Hepatocyte (in vitro differentiated cells): ENCODE measurements around the gene RASGRP4. TPM values are rescaled to one million over a fixed set of nuclear protein-coding genes. Genes with fewer than 3 reads are reported as not detected.

ENCODE experiments used
- DNase-seq: peaks from one replicate; pipeline ENCODE4 v3.0.0-alpha.2; 2016; ENCODE audit warnings: low spot score
- H2AFZ ChIP-seq: fragments of 200-600 bp; sonication (generic); 2 replicates; pipeline ENCODE4 v1.6.0; 2016; ENCODE audit warnings: antibody characterized with exemption, mild to moderate bottlenecking
- H3K27ac ChIP-seq: fragments of 200-600 bp; sonication (generic); 2 replicates; pipeline ENCODE4 v1.5.1; 2016; ENCODE audit warnings: mild to moderate bottlenecking
- H3K27me3 ChIP-seq: fragments of 200-600 bp; sonication (generic); 2 replicates; pipeline ENCODE4 v1.6.1; 2016
- H3K36me3 ChIP-seq: fragments of 200-600 bp; sonication (generic); replicated peaks from 2 replicates; pipeline ENCODE4 v1.5.1; 2016; ENCODE audit warnings: low read depth; ENCODE audit not compliant: insufficient read depth
- H3K4me1 ChIP-seq: fragments of 200-600 bp; sonication (generic); 2 replicates; pipeline ENCODE4 v1.5.1; 2016; ENCODE audit warnings: mild to moderate bottlenecking, moderate library complexity; ENCODE audit not compliant: insufficient read depth
- H3K4me2 ChIP-seq: fragments of 200-600 bp; sonication (generic); 2 replicates; pipeline ENCODE4 v1.6.0; 2016
- H3K4me3 ChIP-seq: fragments of 200-600 bp; sonication (generic); 2 replicates; pipeline ENCODE4 v1.5.1; 2016; ENCODE audit warnings: mild to moderate bottlenecking
- H3K79me2 ChIP-seq: fragments of 200-600 bp; sonication (generic); 2 replicates; pipeline ENCODE4 v1.6.0; 2017; ENCODE audit warnings: mild to moderate bottlenecking
- H3K9me2 ChIP-seq: fragments of 200-600 bp; sonication (generic); replicated peaks from 2 replicates; pipeline ENCODE4 v1.6.0; 2017; ENCODE audit warnings: mild to moderate bottlenecking; ENCODE audit not compliant: insufficient read depth
- H3K9me3 ChIP-seq: fragments of 200-600 bp; sonication (generic); 2 replicates; pipeline ENCODE4 v1.5.1; 2016; ENCODE audit warnings: low read depth, mild to moderate bottlenecking
- H4K20me1 ChIP-seq: fragments of 200-600 bp; sonication (generic); 2 replicates; pipeline ENCODE4 v1.6.0; 2016; ENCODE audit warnings: mild to moderate bottlenecking; ENCODE audit not compliant: insufficient read depth, poor library complexity, severe bottlenecking
- EZH2 ChIP-seq: fragments of 200-600 bp; sonication (generic); IDR thresholded peaks from 2 replicates; pipeline ENCODE4 v1.6.1; 2016; ENCODE audit warnings: antibody characterized with exemption, mild to moderate bottlenecking, borderline replicate concordance
- EZH2phosphoT487 ChIP-seq: fragments of 200-600 bp; sonication (generic); IDR thresholded peaks from one replicate; pipeline ENCODE4 v1.6.1; 2018; ENCODE audit warnings: antibody characterized with exemption, mild to moderate bottlenecking, low read depth, moderate library complexity; ENCODE audit not compliant: unreplicated experiment, severe bottlenecking
- WGBS: methylation state at CpG from one replicate; pipeline ENCODE4 v1.1.6; 2016; ENCODE audit warnings: low lambda C conversion rate; ENCODE audit errors: missing lambda C conversion rate; 5-methylcytosine and 5-hydroxymethylcytosine counted together
- polyA plus RNA-seq: library from polyadenylated mRNA; unstranded; fragments of >200 nt; fragmentation: Nextera tagmentation; extraction: Ambion mirVana; gene quantifications from 2 replicates; pipeline ENCODE4 v1.2.1, GENCODE V29; 2016
- total RNA-seq: library from RNA; depleted of rRNA; stranded (reverse); fragments of >200 nt; gene quantifications from 2 replicates; pipeline ENCODE4 v1.2.3, GENCODE V29; 2014
- TF ChIP-seq, protein P1 (sequence below): fragments of 200-600 bp; sonication (generic); IDR thresholded peaks from 2 replicates; pipeline ENCODE4 v1.5.1; 2016; ENCODE audit warnings: antibody characterized with exemption, mild to moderate bottlenecking; ENCODE audit not compliant: poor library complexity

The RASGRP4 gene
- total and polyA plus RNA-seq, 2 experiments from 2014 or later, result 0.07 TPM; not detected in 1

DNA sequence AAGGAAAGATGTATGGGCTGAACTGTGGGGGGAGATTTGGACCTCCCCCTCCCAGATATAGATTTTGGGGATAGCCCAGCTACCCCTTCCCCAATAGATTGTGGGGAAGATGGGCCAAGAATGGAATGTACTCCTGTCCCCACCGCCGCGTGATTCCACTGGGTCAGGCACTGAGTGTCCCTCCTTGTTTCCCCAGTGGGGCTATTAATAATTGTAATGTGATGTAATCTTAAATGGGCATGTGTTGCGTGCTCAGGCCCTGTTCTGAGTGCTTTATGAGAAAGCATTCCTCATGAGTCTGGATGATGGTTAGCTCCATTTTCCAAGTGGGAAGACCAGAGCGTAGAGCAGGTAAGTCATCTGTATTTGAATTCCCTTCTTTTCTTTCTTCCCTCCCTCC lies 50.3 kb downstream of the RASGRP4 start:
- H2AFZ ChIP-seq, result no peak overlapping the region
- peaks cover 10% of the 10 kb centered on the region for H3K4me1 ChIP-seq
- no peaks in the 10 kb centered on the region for H3K27me3 ChIP-seq
- peaks cover 28% of the 10 kb centered on the region for H4K20me1 ChIP-seq
- H3K4me2 ChIP-seq, result peak overlapping the region; percentile 94
- DNase-seq, result no peak
- H3K27ac ChIP-seq, result peak overlapping the region; percentile 94
- no peaks in the 10 kb centered on the region for H3K9me3 ChIP-seq
- WGBS, result 79% methylated on average over 5 of the region's 5 CpGs
- peak overlapping the region; percentile 65 for H3K4me3 ChIP-seq
- TF ChIP-seq EZH2 (no peak), EZH2phosphoT487 (no peak)
- TF ChIP-seq, protein P1, sequence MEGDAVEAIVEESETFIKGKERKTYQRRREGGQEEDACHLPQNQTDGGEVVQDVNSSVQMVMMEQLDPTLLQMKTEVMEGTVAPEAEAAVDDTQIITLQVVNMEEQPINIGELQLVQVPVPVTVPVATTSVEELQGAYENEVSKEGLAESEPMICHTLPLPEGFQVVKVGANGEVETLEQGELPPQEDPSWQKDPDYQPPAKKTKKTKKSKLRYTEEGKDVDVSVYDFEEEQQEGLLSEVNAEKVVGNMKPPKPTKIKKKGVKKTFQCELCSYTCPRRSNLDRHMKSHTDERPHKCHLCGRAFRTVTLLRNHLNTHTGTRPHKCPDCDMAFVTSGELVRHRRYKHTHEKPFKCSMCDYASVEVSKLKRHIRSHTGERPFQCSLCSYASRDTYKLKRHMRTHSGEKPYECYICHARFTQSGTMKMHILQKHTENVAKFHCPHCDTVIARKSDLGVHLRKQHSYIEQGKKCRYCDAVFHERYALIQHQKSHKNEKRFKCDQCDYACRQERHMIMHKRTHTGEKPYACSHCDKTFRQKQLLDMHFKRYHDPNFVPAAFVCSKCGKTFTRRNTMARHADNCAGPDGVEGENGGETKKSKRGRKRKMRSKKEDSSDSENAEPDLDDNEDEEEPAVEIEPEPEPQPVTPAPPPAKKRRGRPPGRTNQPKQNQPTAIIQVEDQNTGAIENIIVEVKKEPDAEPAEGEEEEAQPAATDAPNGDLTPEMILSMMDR, result no peak
- H3K36me3 ChIP-seq, result no peaks in the 10 kb centered on the region
- no peaks in the 10 kb centered on the region for H3K9me2 ChIP-seq
- H3K79me2 ChIP-seq, result peaks cover 44% of the 10 kb centered on the region

DNA sequence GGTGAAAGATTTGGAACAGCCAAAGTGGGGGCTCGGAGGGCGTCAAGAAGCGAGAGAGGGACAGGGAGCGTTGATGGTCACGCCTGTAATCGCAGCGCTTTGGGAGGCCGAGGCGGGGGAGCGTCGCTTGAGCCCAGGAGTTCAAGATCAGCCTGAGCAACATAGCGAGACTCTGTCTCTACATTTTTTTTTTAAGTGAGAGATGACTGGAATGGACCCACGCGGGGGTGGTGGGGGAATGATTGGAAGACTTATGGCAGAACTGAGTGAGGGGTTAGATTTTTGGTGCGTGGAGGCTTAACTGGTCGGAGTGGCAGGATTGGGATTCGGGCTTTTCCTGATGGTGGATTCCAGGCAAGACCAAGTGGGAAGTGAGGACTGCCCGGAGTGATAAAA lies 50.9 kb downstream of the RASGRP4 start:
- Histone ChIP-seq H4K20me1 (peaks cover 28% of the 10 kb centered on the region), H3K4me3 (peak overlapping the region; percentile 65), H3K4me1 (peaks cover 10% of the 10 kb centered on the region), H3K27me3 (no peaks in the 10 kb centered on the region), H3K27ac (peak overlapping the region; percentile 94), H3K9me2 (no peaks in the 10 kb centered on the region), H3K36me3 (no peaks in the 10 kb centered on the region), H2AFZ (peak overlapping the region; percentile 39), H3K79me2 (peaks cover 44% of the 10 kb centered on the region), H3K9me3 (no peaks in the 10 kb centered on the region), H3K4me2 (peak overlapping the region; percentile 94)
- no peak for DNase-seq
- TF ChIP-seq EZH2, result no peak
- no peak for TF ChIP-seq EZH2phosphoT487
- TF ChIP-seq, protein P1, result no peak
- 2% methylated on average over 18 of the region's 18 CpGs for WGBS

DNA sequence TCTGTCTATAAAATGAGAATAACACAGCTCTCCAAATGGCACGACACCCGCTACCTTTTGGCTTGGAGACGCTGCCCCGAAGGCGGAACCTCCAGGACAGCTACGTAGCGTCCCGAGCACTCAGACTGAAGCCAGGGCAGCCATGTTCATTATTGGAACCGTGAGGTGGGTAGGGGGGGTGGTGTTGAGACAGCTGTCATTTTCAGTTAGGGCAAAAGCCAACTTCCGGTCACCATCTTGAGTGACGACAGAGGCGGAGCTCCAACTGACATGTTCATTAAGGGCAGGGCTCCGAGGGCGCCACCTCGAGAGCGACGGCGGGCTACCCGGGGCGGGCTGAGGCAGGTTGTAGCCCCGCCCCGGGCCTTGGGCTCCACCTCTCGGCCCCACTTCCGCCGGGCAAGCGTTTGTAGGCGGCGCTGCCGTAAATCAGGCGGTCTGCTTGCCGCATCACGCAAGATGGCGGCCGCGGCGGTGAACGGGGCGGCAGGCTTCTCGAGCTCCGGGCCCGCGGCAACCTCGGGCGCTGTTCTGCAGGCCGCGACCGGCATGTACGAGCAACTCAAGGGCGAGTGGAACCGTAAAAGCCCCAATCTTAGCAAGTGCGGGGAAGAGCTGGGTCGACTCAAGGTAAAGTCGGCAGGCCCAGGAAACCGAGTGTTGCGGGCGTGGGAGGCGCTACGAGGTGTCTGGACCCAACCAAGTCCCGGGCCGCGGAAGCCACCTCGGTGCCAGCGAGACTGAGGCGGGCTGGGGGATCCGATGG lies 51.5 kb downstream of the RASGRP4 start, which contains the start of gene PSMD8:
PSMD8 (plus strand) TSS at position 240 of the 766 bp plus-strand sequence; CDS start at position 271, 31 bp downstream.
- peaks cover 10% of the 10 kb centered on the region for H3K4me1 ChIP-seq
- H3K27ac ChIP-seq, result peak within 1 kb of the TSS; percentile 94
- peak within 1 kb of the TSS; percentile 94 for H3K4me2 ChIP-seq
- no peaks in the 10 kb centered on the region for H3K9me3 ChIP-seq
- peaks cover 28% of the 10 kb centered on the region for H4K20me1 ChIP-seq
- peak within 1 kb of the TSS; percentile 65 for H3K4me3 ChIP-seq
- H2AFZ ChIP-seq, result peak within 1 kb of the TSS; percentile 67
- peak; percentile 100 for DNase-seq
- no peak for TF ChIP-seq EZH2phosphoT487
- TF ChIP-seq, protein P1, result no peak
- TF ChIP-seq EZH2, result no peak
- H3K36me3 ChIP-seq, result no peaks in the 10 kb centered on the region
- peaks cover 44% of the 10 kb centered on the region for H3K79me2 ChIP-seq
- no peaks in the 10 kb centered on the region for H3K27me3 ChIP-seq
- WGBS, result 1% methylated on average over 62 of the region's 65 CpGs
- H3K9me2 ChIP-seq, result no peaks in the 10 kb centered on the region
